ENCODE results near the gene KRTAP4-7.

DNA sequence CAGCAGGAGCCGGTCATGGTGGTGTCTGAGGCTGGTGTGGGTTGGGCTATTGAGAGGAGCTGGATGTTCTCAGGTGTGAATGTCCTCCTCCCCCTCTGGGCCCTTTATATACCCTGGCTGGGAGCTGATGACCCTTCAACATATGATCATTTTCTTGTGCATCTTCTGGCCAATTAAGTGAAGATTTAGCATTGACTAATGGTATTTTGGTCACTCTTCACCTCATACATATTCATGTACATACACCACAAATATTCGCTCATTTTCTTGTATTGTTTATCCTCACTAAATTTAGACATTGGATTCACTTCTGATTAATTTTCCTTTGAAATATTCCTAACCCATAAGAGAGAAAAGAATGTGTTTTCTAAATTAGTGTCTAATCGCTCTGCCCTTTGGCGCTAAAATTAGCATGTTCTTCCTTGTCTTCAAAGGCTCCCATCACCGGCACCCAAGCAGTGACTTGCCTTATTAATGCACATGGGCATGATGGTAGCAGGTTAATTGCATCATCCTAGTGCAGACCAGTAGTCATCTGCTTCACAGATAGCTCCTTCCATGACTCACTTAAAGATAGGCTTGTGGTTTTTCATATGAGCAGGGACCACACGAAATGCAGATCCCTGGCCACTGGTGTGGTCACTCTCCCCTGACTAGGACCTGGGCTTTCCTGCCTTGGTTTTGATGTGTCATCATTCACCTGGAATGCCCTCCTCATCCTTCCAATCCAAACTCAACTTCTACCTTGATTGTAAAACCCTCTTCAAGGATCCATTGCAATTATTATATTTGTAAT, 17.9 kb upstream of the KRTAP4-7 start, which contains the start of gene KRTAP2-4:
- TF ChIP-seq EZH2 (IDR thresholded peaks at IDR 0.05; ENCODE audit: borderline replicate concordance, low read length) = no peak
- TF ChIP-seq, protein P1, sequence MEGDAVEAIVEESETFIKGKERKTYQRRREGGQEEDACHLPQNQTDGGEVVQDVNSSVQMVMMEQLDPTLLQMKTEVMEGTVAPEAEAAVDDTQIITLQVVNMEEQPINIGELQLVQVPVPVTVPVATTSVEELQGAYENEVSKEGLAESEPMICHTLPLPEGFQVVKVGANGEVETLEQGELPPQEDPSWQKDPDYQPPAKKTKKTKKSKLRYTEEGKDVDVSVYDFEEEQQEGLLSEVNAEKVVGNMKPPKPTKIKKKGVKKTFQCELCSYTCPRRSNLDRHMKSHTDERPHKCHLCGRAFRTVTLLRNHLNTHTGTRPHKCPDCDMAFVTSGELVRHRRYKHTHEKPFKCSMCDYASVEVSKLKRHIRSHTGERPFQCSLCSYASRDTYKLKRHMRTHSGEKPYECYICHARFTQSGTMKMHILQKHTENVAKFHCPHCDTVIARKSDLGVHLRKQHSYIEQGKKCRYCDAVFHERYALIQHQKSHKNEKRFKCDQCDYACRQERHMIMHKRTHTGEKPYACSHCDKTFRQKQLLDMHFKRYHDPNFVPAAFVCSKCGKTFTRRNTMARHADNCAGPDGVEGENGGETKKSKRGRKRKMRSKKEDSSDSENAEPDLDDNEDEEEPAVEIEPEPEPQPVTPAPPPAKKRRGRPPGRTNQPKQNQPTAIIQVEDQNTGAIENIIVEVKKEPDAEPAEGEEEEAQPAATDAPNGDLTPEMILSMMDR (IDR thresholded peaks at IDR 0.05; ENCODE audit: low read length) = no peak
